Endothelial cell of umbilical vein (primary cell): Measurements from ENCODE around the gene VGLL4. TPM values are rescaled to one million over a fixed set of nuclear protein-coding genes. Genes with fewer than 3 reads are reported as not detected.

Experiments
- BruUV-seq: library from RNA; stranded (reverse); fragments of 400-500 nt; replicated peaks from 2 replicates; lab custom pipeline; 2021; lab: Mats Ljungman, UMichigan
- CTCF ChIA-PET: fragments of 300-600, 350-600 bp; sonication (Branson Sonifier 250); formaldehyde crosslinking; loops from one replicate; lab custom pipeline; 2021; ENCODE audit warnings: antibody characterized with exemption, inconsistent platforms; lab: Charles Lee
- POLR2A ChIA-PET: fragments of 300-600, 350-600 bp; sonication (Branson Sonifier 250); formaldehyde crosslinking; loops from one replicate; lab custom pipeline; 2021; ENCODE audit warnings: antibody characterized with exemption, inconsistent platforms; lab: Charles Lee
- DNase-seq: peaks from one replicate; pipeline ENCODE4 v3.0.0-alpha.2; 2011; ENCODE audit warnings: low read depth, low spot score
- FAIRE-seq: peaks from 2 replicates; lab custom pipeline; 2011; peaks lifted over from hg19 to GRCh38; lab: Jason Lieb, UNC
- H2AFZ ChIP-seq: 2 replicates; pipeline ENCODE4 v1.6.0; 2012; ENCODE audit warnings: low read depth, low read length, control low read depth, inconsistent platforms
- H3K27ac ChIP-seq: 2 replicates; pipeline ENCODE4 v1.5.1; 2011; ENCODE audit warnings: low read depth, mild to moderate bottlenecking, control low read depth, low read length, moderate library complexity; ENCODE audit not compliant: insufficient read depth
- H3K27me3 ChIP-seq, 2 experiments: 2 replicates each; pipeline versions ENCODE4 v1.6.0 to v1.6.1; 2011; ENCODE audit warnings: low read length in 2 of 2, mixed read lengths in 1 of 2; ENCODE audit not compliant: control insufficient read depth in 2 of 2, insufficient read depth in 2 of 2
- H3K36me3 ChIP-seq, 2 experiments: 2 replicates in 1 of 2; 3 replicates in 1 of 2; pipeline ENCODE4 v1.5.1; 2011; ENCODE audit warnings: low read length in 2 of 2, mild to moderate bottlenecking in 1 of 2, moderate library complexity in 1 of 2; ENCODE audit not compliant: control insufficient read depth in 2 of 2, insufficient read depth in 2 of 2; ENCODE audit errors: extremely low read depth in 1 of 2
- H3K4me1 ChIP-seq: 3 replicates; pipeline ENCODE4 v1.5.1; 2011; ENCODE audit warnings: mild to moderate bottlenecking, low read length; ENCODE audit not compliant: control insufficient read depth, insufficient read depth; ENCODE audit errors: extremely low read depth
- H3K4me2 ChIP-seq: 2 replicates; pipeline ENCODE4 v1.6.1; 2011; ENCODE audit warnings: low read length, control low read depth, mixed read lengths; ENCODE audit not compliant: insufficient read depth
- H3K4me3 ChIP-seq, 3 experiments: fragments of 200-600 bp in 1 of 3; sonication (generic), shearing (Covaris generic) in 1 of 3; replicated peaks in 1 of 3; 2 replicates each; pipeline ENCODE4 v1.5.1; 2011 to 2016; ENCODE audit warnings: control low read depth in 3 of 3, low read length in 3 of 3, mild to moderate bottlenecking in 2 of 3, inconsistent platforms in 1 of 3, low read depth in 1 of 3, moderate library complexity in 1 of 3; ENCODE audit not compliant: insufficient read depth in 1 of 3
- H3K79me2 ChIP-seq: 2 replicates; pipeline ENCODE4 v1.6.0; 2012; ENCODE audit warnings: low read length, inconsistent platforms; ENCODE audit not compliant: control insufficient read depth, insufficient read depth
- H3K9ac ChIP-seq: replicated peaks from 2 replicates; pipeline ENCODE3; 2011; ENCODE audit warnings: low read length, control low read depth; ENCODE audit not compliant: insufficient read depth; ENCODE audit errors: extremely low read depth
- H3K9me1 ChIP-seq: replicated peaks from 3 replicates; pipeline ENCODE4 v1.6.0; 2011; ENCODE audit warnings: mild to moderate bottlenecking, low read length; ENCODE audit not compliant: control insufficient read depth, insufficient read depth; ENCODE audit errors: extremely low read depth
- H3K9me3 ChIP-seq: replicated peaks from 2 replicates; pipeline ENCODE4 v1.5.1; 2012; ENCODE audit warnings: low read length, inconsistent platforms; ENCODE audit not compliant: control insufficient read depth, insufficient read depth
- H4K20me1 ChIP-seq: replicated peaks from 2 replicates; pipeline ENCODE3; 2011; ENCODE audit warnings: mild to moderate bottlenecking, low read length; ENCODE audit not compliant: control insufficient read depth, insufficient read depth; ENCODE audit errors: extremely low read depth
- EZH2 ChIP-seq: IDR thresholded peaks from 2 replicates; pipeline ENCODE4 v1.6.1; 2012; ENCODE audit warnings: borderline replicate concordance, low read depth, mild to moderate bottlenecking, moderate library complexity, low read length, inconsistent platforms; ENCODE audit not compliant: severe bottlenecking
- FOS ChIP-seq: IDR thresholded peaks from 2 replicates; pipeline ENCODE4 v1.6.1; 2011; ENCODE audit warnings: mild to moderate bottlenecking, low read length, moderate library complexity, borderline replicate concordance; ENCODE audit not compliant: insufficient read depth
- GATA2 ChIP-seq: IDR thresholded peaks from 2 replicates; pipeline ENCODE4 v1.7.0; 2011; ENCODE audit warnings: low read depth, mild to moderate bottlenecking, moderate library complexity, mixed read lengths, low read length; ENCODE audit not compliant: insufficient read length, insufficient read depth
- JUN ChIP-seq: IDR thresholded peaks from 2 replicates; pipeline ENCODE4 v1.6.1; 2011; ENCODE audit warnings: borderline replicate concordance, low read depth; ENCODE audit not compliant: insufficient read length, insufficient read depth
- MYC ChIP-seq: IDR thresholded peaks from one replicate; pipeline ENCODE4 v1.6.1; 2011; ENCODE audit warnings: mild to moderate bottlenecking, low read depth, low read length
- POLR2A ChIP-seq: IDR thresholded peaks from 2 replicates; pipeline ENCODE4 v1.6.1; 2012; ENCODE audit warnings: low read depth, mild to moderate bottlenecking, control low read depth, low read length
- POLR2AphosphoS5 ChIP-seq: IDR thresholded peaks from 2 replicates; pipeline ENCODE4 v1.6.1; 2012; ENCODE audit warnings: low read depth, mild to moderate bottlenecking, control low read depth, low read length, moderate library complexity; ENCODE audit not compliant: insufficient read depth
- dilution Hi-C: fragments of 300-500 bp; cut with MboI; formaldehyde crosslinking; loops from one replicate; pipeline ENCODE4 v1.15.0; 2019; ENCODE audit warnings: low sequenced_read_pairs; ENCODE audit not compliant: extremely low pct_ligation_motif_present
- intact Hi-C: fragments of 100-400 bp; cut with micrococcal nuclease; formaldehyde crosslinking; loops from one replicate; pipeline ENCODE4 v1.10.0; 2022
- polyA plus RNA-seq, 4 experiments: library from polyadenylated mRNA; depleted of rRNA in 3 of 4; stranded (reverse) in 3 of 4; unstranded in 1 of 4; fragments of >200 nt; gene quantifications; 2 replicates each; pipeline versions ENCODE4 v1.2.1 to v1.2.3, GENCODE V29; 2011 to 2012; ENCODE audit warnings: missing spikeins in 1 of 4
- total RNA-seq: library from RNA; stranded (reverse); gene quantifications from 2 replicates; pipeline ENCODE4 v1.2.3, GENCODE V29; 2021
- TF ChIP-seq, protein P1 (sequence below), 2 donors: IDR thresholded peaks; 1 replicate in 1 of 2; 2 replicates in 1 of 2; pipeline ENCODE4 v1.5.1; 2011; ENCODE audit warnings: low read length in 2 of 2, mild to moderate bottlenecking in 2 of 2, moderate library complexity in 2 of 2, control low read depth in 1 of 2, inconsistent platforms in 1 of 2, low read depth in 1 of 2; ENCODE audit not compliant: insufficient read depth in 1 of 2; ENCODE audit errors: extremely low read depth in 1 of 2
- TF ChIP-seq, protein P2 (sequence below): IDR thresholded peaks from 2 replicates; pipeline ENCODE4 v1.6.1; 2011; ENCODE audit not compliant: insufficient read depth, insufficient read length

The VGLL4 gene
- total and polyA plus RNA-seq, 2 donors (not counting 3 experiments of a cell fraction or from before 2014, with no cell fraction given) = 67.0 to 78.9 TPM

DNA sequence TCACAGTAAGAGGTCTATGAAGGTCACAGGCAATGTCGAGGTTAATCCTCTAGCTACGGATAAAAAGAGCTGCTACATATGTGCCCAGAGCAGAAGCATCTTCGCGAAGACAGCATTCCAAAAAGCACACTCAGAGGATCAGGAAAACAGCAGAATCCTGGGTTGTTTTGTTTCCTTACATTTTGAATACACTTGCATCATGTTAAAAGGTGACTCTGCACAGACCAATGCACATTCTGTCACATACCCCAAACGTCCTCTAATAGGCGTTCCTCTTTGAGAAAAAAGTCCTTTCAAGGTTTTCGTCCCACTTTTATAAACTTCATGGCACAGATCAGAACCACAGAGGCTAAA lies 52.7 kb downstream of the VGLL4 start:
- Histone ChIP-seq H3K27ac (peak overlapping the region; percentile 26), H3K27me3 (no peaks in the 10 kb centered on the region), H2AFZ (no peak overlapping the region), H3K4me3 (no peak overlapping the region), H3K9ac (peak overlapping the region; percentile 1), H3K9me3 (no peaks in the 10 kb centered on the region), H3K79me2 (peaks cover 93% of the 10 kb centered on the region), H4K20me1 (peaks cover 3% of the 10 kb centered on the region), H3K4me2 (no peak overlapping the region), H3K36me3 (peaks cover 2 to 5% of the 10 kb centered on the region in 2 experiments), H3K9me1 (no peaks in the 10 kb centered on the region), H3K4me1 (peaks cover 41% of the 10 kb centered on the region)
- DNase-seq (no peak), FAIRE-seq (no peak)
- no TSS peak for BruUV-seq
- intact Hi-C loops (loop anchor here (1.0 kb wide), 2 partner anchors 9 kb away; no protein-coding TSS in a partner anchor), dilution Hi-C loops (no loop called here)
- POLR2A ChIA-PET = interaction anchor here (1.0 kb wide), 1 partner anchor 10 kb away, joined by 3 read pairs; no protein-coding TSS in a partner anchor
- CTCF ChIA-PET = interaction anchor here (0.9 to 1.5 kb wide), 3 partner anchors 9 to 22 kb away, joined by 3 to 6 read pairs (median 4); no protein-coding TSS in a partner anchor
- TF ChIP-seq, protein P1, sequence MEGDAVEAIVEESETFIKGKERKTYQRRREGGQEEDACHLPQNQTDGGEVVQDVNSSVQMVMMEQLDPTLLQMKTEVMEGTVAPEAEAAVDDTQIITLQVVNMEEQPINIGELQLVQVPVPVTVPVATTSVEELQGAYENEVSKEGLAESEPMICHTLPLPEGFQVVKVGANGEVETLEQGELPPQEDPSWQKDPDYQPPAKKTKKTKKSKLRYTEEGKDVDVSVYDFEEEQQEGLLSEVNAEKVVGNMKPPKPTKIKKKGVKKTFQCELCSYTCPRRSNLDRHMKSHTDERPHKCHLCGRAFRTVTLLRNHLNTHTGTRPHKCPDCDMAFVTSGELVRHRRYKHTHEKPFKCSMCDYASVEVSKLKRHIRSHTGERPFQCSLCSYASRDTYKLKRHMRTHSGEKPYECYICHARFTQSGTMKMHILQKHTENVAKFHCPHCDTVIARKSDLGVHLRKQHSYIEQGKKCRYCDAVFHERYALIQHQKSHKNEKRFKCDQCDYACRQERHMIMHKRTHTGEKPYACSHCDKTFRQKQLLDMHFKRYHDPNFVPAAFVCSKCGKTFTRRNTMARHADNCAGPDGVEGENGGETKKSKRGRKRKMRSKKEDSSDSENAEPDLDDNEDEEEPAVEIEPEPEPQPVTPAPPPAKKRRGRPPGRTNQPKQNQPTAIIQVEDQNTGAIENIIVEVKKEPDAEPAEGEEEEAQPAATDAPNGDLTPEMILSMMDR (IDR thresholded peaks at IDR 0.05; ENCODE audit: extremely low read depth in 1 of 2, insufficient read depth in 1 of 2, low read depth in 1 of 2, low read length in 2 of 2) = no peak

DNA sequence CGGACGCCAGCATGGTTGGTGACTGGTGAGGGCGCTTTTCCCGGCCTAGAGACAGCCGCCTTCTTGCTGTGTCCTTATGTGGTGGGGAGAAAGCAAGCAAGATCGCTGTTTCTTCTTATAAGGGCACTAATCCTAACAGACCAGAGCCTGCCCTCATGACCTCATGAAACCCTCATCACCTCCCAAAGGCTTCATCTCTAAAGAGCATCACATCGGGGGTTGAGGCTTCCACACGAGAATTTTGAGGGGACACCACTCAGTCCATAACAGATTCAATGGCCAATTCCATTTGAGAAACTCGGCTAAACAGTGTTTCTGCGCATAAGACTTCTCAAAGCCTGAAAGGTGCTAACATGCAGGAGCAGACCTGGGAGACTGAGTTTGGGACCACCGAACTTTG lies 54.0 kb downstream of the VGLL4 start:
- peaks cover 2 to 5% of the 10 kb centered on the region in 2 experiments for H3K36me3 ChIP-seq
- TF ChIP-seq POLR2AphosphoS5 (no peak), FOS (no peak), GATA2 (no peak), MYC (no peak), JUN (no peak), EZH2 (no peak), POLR2A (no peak)
- TF ChIP-seq, protein P2, sequence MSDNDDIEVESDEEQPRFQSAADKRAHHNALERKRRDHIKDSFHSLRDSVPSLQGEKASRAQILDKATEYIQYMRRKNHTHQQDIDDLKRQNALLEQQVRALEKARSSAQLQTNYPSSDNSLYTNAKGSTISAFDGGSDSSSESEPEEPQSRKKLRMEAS = no peak
- TF ChIP-seq, protein P1 (IDR thresholded peaks at IDR 0.05; ENCODE audit: extremely low read depth in 1 of 2, insufficient read depth in 1 of 2, low read depth in 1 of 2, low read length in 2 of 2) = no peak
- H4K20me1 ChIP-seq = peaks cover 3% of the 10 kb centered on the region
- ChIA-PET POLR2A (interaction anchor here (0.6 kb wide), 1 partner anchor 197 kb away, joined by 3 read pairs; no protein-coding TSS in a partner anchor), CTCF (no interaction called here)
- H3K4me3 ChIP-seq = no peak overlapping the region
- DNase-seq (no peak), FAIRE-seq (no peak)
- no peak overlapping the region for H3K27ac ChIP-seq
- H3K9ac ChIP-seq = no peak overlapping the region
- dilution Hi-C loops (no loop called here), intact Hi-C loops (no loop called here)
- no TSS peak for BruUV-seq
- H3K9me3 ChIP-seq = no peaks in the 10 kb centered on the region
- peaks cover 41% of the 10 kb centered on the region for H3K4me1 ChIP-seq
- H3K4me2 ChIP-seq = no peak overlapping the region
- no peak overlapping the region for H2AFZ ChIP-seq
- no peaks in the 10 kb centered on the region for H3K9me1 ChIP-seq
- peaks cover 100% of the 10 kb centered on the region for H3K79me2 ChIP-seq
- no peaks in the 10 kb centered on the region for H3K27me3 ChIP-seq
